BJ (cell line): ENCODE data around the gene TOM1. TPM values are rescaled to one million over a fixed set of nuclear protein-coding genes. Genes with fewer than 3 reads are reported as not detected.

Source experiments
- CTCF ChIA-PET: fragments of 350-600 bp; formaldehyde crosslinking; extraction: SDS; loops from one replicate; lab custom pipeline; 2021; ENCODE audit warnings: antibody characterized with exemption, inconsistent platforms; lab: Yijun Ruan, JAX
- POLR2A ChIA-PET: fragments of 300-600 bp; sonication (Branson Sonifier 250); formaldehyde crosslinking; extraction: SDS; loops from one replicate; lab custom pipeline; 2021; ENCODE audit warnings: antibody characterized with exemption; lab: Charles Lee
- DNase-seq: peaks from one replicate; pipeline ENCODE4 v3.0.0-alpha.2; 2011; ENCODE audit warnings: low read depth
- H3K27me3 ChIP-seq: 2 replicates; pipeline ENCODE4 v1.6.0; 2011; ENCODE audit warnings: low read length; ENCODE audit not compliant: control insufficient read depth, insufficient read depth
- H3K36me3 ChIP-seq: 2 replicates; pipeline ENCODE4 v1.5.1; 2011; ENCODE audit warnings: low read length; ENCODE audit not compliant: control insufficient read depth, insufficient read depth
- H3K4me3 ChIP-seq: 2 replicates; pipeline ENCODE4 v1.5.1; 2011; ENCODE audit warnings: low read depth, mild to moderate bottlenecking, control low read depth, low read length
- CTCF ChIP-seq: IDR thresholded peaks from 2 replicates; pipeline ENCODE4 v1.5.1; 2011; ENCODE audit warnings: low read depth, mild to moderate bottlenecking, control low read depth, inconsistent platforms, low read length, moderate library complexity; ENCODE audit not compliant: insufficient read depth
- polyA plus RNA-seq: library from polyadenylated mRNA; depleted of rRNA; stranded (reverse); fragments of >200 nt; gene quantifications from 2 replicates; pipeline ENCODE4 v1.2.3, GENCODE V29; 2011

The TOM1 gene
- polyA plus RNA-seq, 1 experiment, result 124 TPM

- H3K36me3 ChIP-seq, result peaks cover 22% of the 10 kb centered on the region
- POLR2A ChIA-PET, result no interaction called here
- no peak for DNase-seq
- H3K27me3 ChIP-seq, result no peaks in the 10 kb centered on the region
- TF ChIP-seq CTCF, result no peak
- no peak overlapping the region for H3K4me3 ChIP-seq
- CTCF ChIA-PET, result interaction anchor here (0.7 to 2.6 kb wide), 10 partner anchors 12 to 278 kb away, joined by 4 to 41 read pairs (median 8); no protein-coding TSS in a partner anchor
Observed at GRCh38 chr22:35349368-35349703, 49.6 kb downstream of the TOM1 start.

- POLR2A ChIA-PET, result no interaction called here
- CTCF ChIA-PET, result interaction anchor here (0.7 to 2.6 kb wide), 18 partner anchors 11 to 716 kb away, joined by 3 to 41 read pairs (median 5); no protein-coding TSS in a partner anchor
- TF ChIP-seq CTCF, result no peak
- DNase-seq, result no peak
- Histone ChIP-seq H3K4me3 (no peak overlapping the region), H3K36me3 (peaks cover 19% of the 10 kb centered on the region), H3K27me3 (no peaks in the 10 kb centered on the region)
Observed at GRCh38 chr22:35349704-35350538, 50.2 kb downstream of the TOM1 start.

- CTCF ChIA-PET, result interaction anchor here (0.5 to 2.6 kb wide), 52 partner anchors 10 to 831 kb away, joined by 3 to 41 read pairs (median 4); partner anchors contain the start of genes HMOX1 and RASD2
- Histone ChIP-seq H3K27me3 (no peaks in the 10 kb centered on the region), H3K36me3 (peaks cover 14% of the 10 kb centered on the region), H3K4me3 (peak overlapping the region; percentile 53)
- POLR2A ChIA-PET, result interaction anchor here (0.7 kb wide), 1 partner anchor 9 kb away, joined by 3 read pairs; no protein-coding TSS in a partner anchor
- TF ChIP-seq CTCF, result peak; percentile 86
- DNase-seq, result peak; percentile 49
Observed at GRCh38 chr22:35350539-35351503, 51.1 kb downstream of the TOM1 start.

GRCh38 chr22:35352214-35353111, 52.8 kb downstream of the TOM1 start:
- Histone ChIP-seq H3K4me3 (no peak overlapping the region), H3K36me3 (peaks cover 5% of the 10 kb centered on the region), H3K27me3 (no peaks in the 10 kb centered on the region)
- DNase-seq, result no peak
- ChIA-PET POLR2A (no interaction called here), CTCF (interaction anchor here (1.1 to 1.5 kb wide), 3 partner anchors 74 to 275 kb away, joined by 3 to 4 read pairs (median 3); no protein-coding TSS in a partner anchor)
- no peak for TF ChIP-seq CTCF
